ENCODE measurements around the gene RLN3.

RLN3 gene, protein sequence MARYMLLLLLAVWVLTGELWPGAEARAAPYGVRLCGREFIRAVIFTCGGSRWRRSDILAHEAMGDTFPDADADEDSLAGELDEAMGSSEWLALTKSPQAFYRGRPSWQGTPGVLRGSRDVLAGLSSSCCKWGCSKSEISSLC
- long read RNA-seq, donor 1 = 0 reads
- long read RNA-seq, donor 2 = 0 reads
- long read RNA-seq, donor 3 = 0 reads
- long read RNA-seq, donor 4 = 0 reads
- long read RNA-seq, donor 5 = 0 reads
- long read RNA-seq, donor 6 = 0 reads
- long read RNA-seq, donor 7 = 0 reads
- long read RNA-seq, donor 8 = 0 reads

DNA sequence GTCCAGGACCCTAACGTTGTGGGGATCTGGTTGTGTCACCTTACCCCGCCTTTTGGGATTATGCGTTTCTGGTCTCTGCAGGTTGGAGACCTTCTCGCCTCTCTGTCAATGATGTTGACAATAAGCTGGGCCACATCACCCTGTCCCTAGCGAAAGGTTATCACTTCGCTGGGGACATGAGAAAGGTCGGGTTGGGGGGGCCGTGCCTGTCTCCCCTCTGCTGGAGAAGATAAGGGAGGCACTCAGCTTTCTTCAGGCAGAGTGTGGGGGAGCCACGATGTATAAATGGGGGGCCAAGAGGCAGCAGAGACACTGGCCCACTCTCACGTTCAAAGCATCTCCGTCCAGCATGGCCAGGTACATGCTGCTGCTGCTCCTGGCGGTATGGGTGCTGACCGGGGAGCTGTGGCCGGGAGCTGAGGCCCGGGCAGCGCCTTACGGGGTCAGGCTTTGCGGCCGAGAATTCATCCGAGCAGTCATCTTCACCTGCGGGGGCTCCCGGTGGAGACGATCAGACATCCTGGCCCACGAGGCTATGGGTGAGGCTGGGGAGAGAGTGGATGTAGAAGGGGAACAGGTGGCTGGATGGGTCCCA is at the start of gene RLN3:
TSS of gene RLN3 (plus strand) at position 293 of the 595 bp plus-strand sequence. CDS start at position 350, 57 bp downstream.
- no peak for DNase-seq

DNA sequence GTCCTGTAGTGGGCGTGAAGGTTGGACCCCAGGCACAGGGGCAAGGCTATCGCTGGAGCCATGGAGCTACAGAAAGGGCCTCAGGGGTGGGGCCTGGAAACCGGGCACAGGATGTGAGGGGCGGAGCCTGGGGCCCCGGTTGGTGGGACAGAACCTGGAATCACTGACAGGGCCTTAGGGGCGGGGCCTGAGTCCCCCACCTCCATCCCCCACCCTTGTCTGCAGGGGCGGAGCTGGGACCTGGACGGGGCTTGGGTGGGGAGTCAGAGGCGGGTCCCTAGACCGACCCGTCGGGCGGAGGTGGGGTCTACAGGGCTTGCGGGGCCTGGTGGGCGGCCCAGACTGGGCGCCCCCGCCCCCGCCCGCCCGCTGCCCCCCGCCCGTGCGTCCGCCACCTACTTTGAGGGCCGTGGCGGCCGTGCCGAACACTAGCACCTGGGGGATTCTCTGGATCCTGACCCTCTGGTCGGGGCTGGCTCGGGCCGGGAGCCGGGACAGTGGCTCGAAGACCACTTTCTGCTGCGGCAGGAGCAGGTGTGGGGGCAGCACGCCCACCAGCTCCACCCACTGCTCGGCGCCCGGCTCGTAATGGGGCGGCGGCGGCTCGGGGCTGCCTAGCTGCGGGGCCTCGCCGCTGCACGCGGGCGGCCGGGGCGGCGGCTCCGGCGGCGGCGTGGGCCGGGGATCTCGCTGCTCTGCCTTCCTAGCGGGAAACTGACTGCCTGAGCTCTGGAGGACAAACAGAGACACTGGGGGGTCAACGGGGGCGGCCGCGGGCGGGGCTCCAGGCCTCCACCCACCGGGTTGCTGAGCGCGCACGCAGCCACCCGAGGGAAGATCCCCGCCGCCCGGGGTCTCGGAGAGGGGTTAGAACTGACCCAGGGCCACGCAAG is 49.4 kb upstream of the RLN3 start:
- DNase-seq = peak; percentile 66

DNA sequence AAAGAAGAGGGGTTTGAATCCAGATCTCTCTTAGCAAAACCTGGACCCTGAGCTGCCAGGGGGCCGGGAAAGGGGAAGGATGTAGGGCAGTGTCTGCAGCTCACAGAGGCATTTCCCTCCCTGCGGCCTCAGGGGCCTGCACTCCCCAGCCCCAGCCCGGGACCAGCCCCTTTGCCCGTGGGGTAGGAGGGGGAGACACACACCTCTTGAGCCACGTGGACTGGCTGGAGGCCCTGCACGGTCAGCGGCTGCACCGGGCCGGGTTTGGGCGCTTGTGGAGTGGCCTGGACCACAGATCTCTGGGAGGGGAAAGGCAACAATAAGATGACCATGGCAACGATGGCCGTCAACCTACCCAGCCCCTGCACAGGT is 48.7 kb upstream of the RLN3 start:
- DNase-seq = peak; percentile 64

DNA sequence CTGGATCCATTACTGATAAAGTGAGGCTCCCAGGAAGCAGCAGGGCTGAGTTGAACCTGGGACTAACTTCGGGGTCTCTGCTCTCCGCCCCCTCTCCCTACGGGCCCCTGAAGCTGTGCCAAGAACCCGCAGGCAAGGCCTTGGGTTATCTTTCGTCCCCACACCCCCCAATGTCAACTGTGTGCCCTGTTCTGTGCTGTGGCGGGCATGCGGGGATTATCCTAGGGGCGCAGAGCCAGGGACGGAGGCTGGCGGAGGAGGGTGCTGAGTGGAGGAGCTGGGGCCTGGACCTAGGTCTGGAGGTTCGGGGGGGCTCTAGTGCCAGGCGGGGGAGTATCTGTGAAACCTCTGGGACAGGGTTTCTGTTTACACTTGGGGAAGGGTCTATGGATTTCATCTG is 48.3 kb upstream of the RLN3 start:
- no peak for DNase-seq

DNA sequence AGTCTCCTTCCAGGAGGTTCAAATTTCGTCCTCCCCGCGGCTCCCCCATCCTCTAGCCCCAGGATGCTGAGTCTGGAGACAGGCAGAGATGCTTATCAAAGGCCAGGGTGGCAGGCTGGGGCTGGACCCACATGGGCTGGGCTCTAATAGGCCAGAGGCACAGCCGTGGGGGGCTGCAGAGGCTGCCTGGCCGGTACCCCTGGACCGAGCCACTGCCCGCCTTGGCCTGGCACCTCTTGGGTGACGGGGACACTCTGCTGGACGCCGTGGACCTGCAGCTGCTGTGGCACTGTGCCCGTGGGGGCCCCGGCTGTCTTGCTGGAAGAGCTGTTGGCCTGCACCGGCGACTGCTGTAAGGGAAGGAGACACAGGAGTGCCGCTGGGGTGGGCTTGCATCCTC is 47.6 kb upstream of the RLN3 start:
- no peak for DNase-seq

DNA sequence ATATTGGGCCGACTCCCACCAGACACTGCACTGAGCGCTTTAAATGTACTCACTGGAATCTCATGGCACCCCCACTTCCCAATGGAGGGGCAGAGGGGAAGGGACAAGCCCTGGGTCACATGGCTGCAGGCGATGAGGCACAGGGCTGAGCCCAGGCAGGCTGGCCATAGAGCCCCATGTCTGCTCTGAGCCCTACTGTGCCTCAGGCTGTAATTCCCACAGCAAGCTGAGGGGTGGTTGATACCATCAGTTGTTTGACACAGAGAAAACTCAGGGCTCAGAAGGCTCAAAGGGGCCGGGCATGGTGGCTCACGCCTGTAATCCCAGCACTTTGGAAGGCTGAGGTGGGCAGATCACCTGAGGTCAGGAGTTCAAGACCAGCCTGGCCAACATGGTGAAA is 46.9 kb upstream of the RLN3 start:
- DNase-seq = no peak

DNA sequence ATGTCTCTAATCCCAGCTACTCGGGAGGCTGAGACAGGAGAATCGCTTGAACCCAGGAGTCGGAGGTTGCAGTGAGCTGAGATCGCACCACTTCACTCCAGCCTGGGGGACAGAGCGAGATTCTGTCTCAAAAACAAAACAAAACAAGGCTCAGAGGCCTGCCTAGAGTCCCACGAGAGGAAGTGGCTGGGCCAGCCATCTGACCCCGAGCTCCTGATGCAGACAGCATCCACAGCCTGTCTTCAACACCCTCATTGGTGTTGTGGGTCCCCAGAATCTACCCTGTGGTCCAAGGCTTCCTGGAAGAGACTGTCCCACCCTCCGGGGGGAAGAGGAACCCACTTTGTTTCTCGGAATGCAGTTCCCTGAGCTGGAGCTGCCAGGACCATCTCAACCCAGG is 46.5 kb upstream of the RLN3 start:
- DNase-seq = no peak

DNA sequence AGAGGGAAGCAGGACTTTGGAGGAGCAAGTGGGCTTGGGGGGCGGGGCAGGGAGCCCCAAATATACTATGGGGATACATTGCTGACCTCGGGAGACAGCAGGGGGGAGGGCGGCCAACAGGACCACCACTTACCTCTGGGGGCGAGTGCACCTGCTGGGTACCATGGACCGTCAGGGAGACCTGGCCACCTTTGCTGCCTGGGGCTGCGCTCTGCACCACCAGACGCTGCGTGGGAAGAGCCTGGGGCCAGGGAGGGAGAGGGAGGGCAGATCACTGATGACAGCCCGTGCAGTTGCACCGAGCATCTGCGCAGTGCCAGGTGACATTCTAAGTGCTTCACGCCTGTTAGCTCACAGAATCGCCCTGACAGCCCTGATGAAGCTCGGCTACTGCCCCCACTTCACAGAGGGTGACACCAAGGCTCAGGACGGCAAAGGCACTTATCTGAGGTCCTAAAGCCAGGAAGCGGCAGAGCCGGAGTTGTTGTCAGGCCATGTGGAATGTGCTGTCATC is 45.9 kb upstream of the RLN3 start:
- no peak for DNase-seq

DNA sequence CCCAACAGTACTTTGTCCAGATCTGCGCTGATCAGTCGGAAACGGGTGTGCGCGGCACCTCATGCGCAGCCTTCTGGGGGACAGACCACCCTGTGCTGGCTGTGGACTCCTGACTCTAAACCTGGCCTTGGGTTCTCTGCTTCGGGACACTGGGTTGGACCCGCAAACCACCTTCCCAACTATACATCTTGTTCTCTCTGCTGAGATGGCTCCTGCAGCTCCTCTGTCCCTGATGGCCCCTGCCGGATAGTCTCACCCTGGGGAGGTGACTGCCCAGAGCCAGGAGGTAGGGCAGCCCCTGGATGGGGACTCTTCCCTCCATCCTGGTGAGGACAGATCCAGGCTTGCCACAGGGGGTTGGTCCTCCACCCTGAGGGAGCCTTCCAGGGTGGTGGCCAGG is 45.2 kb upstream of the RLN3 start:
- no peak for DNase-seq

DNA sequence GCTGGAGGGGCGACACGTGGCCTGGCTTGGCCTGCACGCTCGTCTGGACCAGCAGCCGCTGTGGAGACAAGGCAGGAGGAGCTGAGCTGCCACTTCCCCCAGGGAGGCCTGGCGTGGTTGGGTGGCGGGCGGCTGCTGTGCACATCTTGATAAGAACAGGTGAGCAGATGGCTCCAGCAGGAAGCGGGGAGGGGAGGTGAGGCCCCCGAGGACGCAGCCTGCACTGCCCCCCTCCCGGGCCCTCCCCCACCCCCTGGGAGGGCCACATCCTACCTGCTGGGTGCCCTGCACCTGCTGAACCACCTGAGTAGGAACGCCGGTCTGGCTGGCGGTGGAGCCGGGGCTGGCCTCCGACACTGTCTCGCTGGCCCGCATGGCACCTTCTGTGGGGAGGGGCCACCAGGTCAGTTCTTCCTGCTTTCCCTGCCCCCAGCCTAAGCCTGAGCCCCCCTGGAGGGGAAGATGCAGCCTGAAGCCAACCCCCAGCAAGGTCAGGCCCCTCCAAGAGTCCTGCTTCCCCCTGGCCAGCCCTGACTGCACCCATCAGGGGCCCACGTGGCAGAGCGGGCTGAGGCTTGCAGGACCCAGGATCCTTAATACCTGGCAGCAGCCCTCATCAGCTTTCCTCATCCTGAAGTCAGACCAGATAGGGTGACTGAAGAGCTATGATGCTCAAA is 44.6 kb upstream of the RLN3 start:
- DNase-seq = no peak

DNA sequence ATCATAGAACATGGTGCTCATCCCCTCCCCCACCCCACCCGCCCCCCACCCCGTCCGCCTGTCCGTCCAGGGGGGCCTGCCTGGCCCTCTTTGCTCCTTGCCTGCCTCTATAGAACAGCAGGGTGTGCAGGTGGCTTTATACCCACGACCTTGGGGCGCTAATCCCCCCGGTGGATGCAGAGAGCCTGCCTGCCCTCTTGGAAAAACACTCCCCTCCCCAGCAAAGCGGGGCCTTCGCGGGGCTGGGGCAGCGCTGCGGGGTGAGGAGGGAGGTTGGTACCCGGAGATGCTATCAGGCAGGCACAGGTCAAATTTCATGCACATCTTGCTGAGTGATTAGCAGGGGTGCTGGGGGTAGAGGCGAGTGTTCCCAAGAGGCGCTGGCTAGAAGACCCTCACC is 43.8 kb upstream of the RLN3 start:
- no peak for DNase-seq

DNA sequence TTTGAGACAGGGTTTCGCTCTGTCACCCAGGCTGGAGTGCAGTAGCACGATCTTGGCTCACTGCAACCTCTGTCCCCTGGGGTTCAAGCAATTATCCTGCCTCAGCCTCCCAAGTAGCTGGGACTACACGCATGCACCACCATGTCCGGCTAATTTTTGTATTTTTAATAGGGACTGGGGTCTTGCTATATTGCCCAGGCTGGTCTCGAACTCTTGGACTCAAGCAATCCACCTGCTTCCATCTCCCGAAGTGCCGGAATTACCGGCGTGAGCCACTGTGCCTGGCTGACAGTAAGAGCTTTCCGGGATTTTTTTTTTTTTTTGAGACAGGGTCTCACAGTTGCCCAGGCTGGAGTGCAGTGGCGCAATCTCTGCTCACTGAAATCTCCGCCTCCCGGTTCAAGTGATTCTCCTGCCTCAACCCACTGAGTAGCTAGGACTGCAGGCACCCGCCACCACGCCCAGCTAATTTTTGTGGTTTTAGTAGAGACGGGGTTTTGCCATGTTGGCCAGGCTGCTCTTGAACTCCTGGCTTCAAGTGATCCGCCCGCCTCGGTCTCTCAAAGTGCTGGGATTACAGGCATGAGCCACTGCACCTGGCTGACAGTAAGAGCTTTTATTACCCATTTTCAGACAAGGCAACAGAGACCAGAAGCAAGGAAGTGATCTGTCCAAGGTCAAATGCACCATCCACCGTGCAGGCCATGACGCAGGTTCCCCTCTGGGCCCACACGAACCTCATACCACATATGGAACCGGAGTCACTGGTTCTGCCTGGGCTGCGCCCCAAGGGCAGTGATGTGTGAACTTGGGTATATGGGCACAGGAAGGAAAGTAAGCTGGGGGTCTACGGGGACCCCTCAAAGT is 42.8 kb upstream of the RLN3 start:
- DNase-seq = no peak

DNA sequence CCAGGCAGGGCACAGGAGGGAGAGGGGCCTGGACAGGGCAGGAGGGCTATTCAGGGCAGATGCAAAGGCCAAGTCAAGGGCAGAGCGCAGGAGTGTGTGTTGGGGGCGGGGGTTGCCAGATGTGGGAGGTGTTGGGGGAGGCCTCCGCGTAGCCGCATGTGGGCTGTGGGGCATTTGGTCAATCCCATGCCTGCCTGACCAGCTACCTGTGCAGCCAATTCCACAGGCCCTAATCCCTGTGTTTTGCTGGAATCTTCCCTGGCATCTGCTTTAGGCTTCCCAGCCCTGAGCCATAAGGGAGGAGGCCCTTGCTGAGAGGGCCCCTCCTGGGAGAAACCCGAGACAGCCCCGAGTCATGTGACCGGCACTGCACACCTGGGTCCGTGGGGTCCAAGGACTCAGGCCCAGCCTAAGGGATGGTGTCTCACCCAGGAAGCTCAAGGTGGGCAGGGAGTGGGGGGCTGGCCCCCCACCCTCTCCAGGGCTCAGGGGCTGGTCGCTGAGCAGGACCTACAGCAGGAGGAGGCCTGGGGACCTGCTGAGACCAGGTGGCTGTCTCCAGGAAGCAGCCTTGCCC is 42.1 kb upstream of the RLN3 start:
- no peak for DNase-seq

DNA sequence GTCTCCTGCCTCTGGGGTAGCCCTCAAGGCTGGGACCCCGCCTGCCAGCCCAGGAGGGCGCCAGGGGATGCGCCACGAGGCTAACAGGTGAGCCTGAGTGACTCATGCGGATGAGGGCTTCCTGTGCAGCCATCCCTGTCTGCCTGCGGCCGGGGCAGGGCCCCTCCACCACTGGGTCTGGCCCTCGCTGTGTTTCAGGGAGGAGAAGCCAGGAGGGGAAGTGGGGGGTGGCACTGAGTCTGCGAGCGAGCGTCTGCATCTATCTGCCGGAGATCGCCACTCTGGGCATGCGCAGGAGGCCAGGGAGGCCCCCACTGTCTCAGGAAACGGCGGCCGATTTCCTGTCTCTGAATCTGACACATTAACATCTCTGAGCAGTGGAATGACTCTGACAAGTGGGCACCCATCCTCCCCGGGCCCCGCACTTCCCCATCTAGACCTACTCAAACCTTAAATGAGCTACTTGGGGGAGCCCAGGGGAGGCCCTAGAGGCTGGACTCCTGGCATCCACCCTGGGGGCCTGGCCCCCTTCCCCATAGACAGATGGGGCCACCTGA is 41.5 kb upstream of the RLN3 start:
- peak; percentile 65 for DNase-seq

DNA sequence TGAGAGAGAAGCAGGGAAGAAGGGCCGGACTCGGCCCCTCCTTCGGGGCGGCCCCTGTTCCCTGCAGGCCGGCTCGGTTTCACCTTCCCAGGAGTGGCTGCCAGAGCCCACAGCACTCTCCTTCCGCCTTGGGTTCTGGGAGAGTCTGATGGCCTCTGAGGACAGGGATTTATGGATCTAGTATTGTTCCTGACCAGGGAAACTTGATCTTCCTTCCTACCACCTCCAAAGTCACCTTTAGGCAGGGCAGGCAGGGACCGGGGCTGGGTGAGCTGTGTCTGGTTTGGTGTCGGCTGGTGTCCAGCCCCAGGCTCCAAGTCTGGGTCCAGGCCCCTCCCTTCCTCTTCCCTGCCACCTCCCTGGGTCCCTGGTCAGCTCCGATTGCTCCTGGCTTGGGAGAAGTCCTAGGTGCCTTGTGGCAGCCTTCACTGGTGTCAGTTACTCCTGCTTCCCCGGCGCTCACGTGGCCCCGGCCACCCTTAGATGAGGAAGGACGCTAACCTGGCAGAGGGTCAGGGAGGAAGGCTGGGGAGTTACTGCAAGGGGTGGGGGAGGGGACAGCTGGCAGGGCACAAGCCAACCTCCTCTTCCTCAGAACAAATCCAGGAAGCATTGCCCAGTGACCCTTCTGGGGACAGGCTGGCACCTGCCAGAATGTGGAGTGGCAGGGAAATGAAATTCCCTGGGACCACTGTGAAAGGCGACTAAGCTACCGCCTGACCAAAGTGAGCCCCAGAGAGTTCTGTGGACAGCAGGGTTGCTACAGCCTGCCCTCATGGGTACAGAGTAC is 40.7 kb upstream of the RLN3 start:
- peak; percentile 56 for DNase-seq

DNA sequence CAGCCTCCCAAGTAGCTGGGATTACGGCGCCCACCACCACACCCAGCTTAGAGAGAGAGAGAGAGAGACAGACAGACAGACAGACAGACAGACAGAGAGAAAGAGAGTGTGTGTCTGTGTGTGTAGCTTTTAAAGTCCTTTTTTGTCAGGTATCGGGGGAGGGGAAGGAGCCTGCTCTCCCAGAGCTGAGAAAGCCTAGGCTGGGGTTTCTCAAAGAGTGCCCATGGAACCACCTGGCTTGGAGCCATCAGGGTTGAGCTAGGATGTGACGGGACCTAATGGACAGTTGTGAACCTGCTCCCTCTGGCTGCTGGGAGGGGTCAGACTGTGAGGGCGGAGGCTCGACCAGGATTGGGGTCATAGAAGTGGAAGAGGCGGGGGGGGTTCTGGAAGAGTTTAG is 38.5 kb upstream of the RLN3 start:
- no peak for DNase-seq

DNA sequence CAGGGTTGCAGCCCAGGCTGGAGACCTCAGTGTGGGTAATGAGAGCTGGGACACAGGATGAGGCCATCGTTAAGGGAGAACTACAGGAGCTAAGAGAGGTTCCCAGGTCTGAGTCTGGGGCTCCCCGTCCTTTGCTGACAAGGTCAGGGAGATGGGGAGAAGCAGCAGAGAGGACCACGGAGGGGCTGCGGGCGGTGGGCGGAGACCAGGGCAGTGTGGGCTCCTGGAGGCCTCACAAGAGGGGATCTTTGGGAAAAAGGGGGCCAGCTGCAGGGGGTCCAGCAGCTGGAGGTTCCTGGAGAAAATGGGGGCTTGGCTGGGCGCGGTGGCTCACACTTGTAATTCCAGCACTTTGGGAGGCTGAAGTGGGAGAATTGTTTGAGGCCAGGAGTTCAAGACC is 37.9 kb upstream of the RLN3 start:
- no peak for DNase-seq

DNA sequence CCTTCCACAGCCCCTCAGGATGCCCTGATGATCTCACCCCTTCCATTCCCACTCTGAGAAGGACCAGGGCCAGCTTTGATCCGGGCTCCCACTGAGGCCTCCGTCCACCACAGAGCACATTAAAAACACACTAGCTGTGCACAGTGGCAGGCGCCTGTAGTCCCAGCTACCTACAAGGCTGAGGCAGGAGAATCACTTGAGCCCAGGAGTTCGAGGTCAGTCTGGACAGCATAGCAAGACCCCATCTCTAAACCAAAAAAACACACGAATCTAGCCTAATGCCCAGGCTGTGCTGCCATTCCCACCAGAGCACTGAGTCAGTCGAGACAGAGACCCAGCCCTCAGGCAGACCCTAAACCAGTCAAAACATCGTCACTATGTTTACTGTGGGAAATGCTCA is 35.9 kb upstream of the RLN3 start:
- DNase-seq = no peak

DNA sequence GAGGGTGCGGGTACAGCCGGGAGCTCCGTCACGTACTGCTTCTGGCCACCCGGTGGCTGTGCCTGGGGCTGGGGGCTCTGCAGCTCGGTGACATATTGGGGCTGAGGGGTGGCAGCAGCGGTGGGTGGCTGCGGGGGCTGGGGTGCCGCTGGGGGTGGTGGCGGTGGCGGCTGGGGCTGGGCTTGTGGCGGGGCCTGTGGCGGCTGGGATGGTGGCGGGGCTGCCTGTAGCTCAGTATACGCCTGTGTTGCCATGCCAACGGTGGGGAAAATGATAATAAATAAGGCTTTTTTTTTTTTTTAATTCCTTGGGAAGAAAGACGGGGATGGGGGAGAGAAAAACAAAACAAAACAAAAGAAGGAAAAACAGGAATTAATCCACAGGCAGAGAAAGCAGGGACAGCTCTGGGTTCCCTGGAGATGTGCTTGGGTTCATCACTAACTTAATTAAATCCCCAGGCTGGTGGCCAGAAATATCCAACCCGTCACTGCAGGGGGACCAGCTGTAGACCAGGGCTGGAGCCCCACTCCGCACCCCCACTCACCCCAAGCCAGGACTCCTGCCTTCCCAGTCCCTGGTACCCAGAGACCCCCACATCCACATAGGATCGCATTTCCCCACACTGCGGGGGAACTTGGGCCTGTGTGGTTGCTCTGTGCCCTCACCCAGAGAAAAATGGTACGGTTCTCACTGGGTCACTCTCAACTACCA is 34.2 kb upstream of the RLN3 start:
- no peak for DNase-seq
